ENCODE results near the gene KRTAP2-2.

DNA sequence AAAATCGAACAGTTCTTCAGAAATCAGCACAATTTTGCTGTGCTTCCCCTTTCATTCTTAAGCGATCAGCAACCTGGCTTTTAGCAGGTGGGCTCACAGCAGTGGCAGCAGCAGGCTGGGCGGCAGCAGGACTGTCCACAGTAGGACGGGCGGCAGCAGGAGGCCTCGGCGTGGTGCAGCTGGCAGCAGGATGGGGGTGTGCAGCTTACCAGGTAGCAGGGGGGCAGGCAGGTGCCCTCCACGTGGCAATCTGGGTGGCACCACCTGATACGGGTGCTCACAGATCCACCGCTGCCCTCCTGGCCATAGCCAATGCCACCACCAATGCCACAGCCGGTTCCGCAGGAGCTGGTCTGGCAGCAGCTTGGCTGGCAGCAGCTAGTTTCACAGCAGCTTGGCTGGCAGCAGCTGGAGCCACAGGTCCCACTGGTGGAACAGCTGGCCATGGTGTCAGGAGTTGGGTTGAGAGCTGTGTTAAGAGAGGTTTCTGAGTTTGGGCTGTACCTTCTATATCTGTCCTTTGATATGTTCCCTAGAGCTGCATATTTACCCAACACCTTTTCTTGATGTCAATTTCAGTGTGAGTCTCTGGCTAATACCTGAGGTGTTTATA, 25.3 kb downstream of the KRTAP2-2 start, which contains the start of gene KRTAP1-4:
- TF ChIP-seq ZNF274 (IDR thresholded peaks at IDR 0.05; ENCODE audit: low read depth, low read length): no peak
- TF ChIP-seq SUZ12 (IDR thresholded peaks at IDR 0.05; ENCODE audit: extremely low read depth, insufficient read depth, insufficient read length): no peak

All from NT2/D1 (cell line).